Large intestine (tissue), 3 donors: ENCODE measurements around the gene ARHGAP26. TPM values are rescaled to one million over a fixed set of nuclear protein-coding genes. Genes with fewer than 3 reads are reported as not detected.
"Not testable (repeated sequence)": the region's sequence is repeated elsewhere in the genome, so short reads cannot be mapped to it uniquely, and the experiment has no call there.

Experiments used
- DNase-seq, 2 donors: peaks; one replicate each; pipeline versions ENCODE4 v3.0.0 to v3.0.0-alpha.2; 2013
- H3K27ac ChIP-seq: one replicate; pipeline ENCODE4 v1.5.1; 2013; ENCODE audit warnings: low read length
- H3K27me3 ChIP-seq: 2 replicates; pipeline ENCODE4 v1.6.1; 2013; ENCODE audit warnings: low read length; ENCODE audit not compliant: control insufficient read depth, insufficient read depth
- H3K36me3 ChIP-seq: 2 replicates; pipeline ENCODE4 v1.6.1; 2013; ENCODE audit warnings: low read length; ENCODE audit not compliant: control insufficient read depth, insufficient read depth
- H3K4me1 ChIP-seq: one replicate; pipeline ENCODE4 v1.6.1; 2013; ENCODE audit warnings: low read length; ENCODE audit not compliant: control insufficient read depth, insufficient read depth
- H3K4me3 ChIP-seq: one replicate; pipeline ENCODE4 v1.5.1; 2013; ENCODE audit warnings: low read length
- H3K9me3 ChIP-seq: one replicate; pipeline ENCODE4 v1.6.1; 2013; ENCODE audit warnings: mild to moderate bottlenecking, low read depth, low read length, moderate library complexity; ENCODE audit not compliant: control insufficient read depth
- WGBS: methylation state at CpG from one replicate; pipeline ENCODE4 v1.1.5; 2013; ENCODE audit warnings: low lambda C conversion rate; ENCODE audit not compliant: insufficient coverage; 5-methylcytosine and 5-hydroxymethylcytosine counted together
- polyA plus RNA-seq: library from polyadenylated mRNA; unstranded; fragments of 120-200 nt; gene quantifications from one replicate; pipeline ENCODE4 v1.2.1, GENCODE V29; 2013

ARHGAP26 gene
- polyA plus RNA-seq, 1 donor = 31.8 TPM

- Histone ChIP-seq H3K4me3 (no peak overlapping the region), H3K36me3 (peaks cover 28% of the 10 kb centered on the region), H3K27ac (no peak overlapping the region), H3K27me3 (no peaks in the 10 kb centered on the region), H3K4me1 (peaks cover 8% of the 10 kb centered on the region), H3K9me3 (no peaks in the 10 kb centered on the region)
- no CpG with 5 or more reads among the region's 8 CpGs for WGBS
- DNase-seq = no peak
These were observed 144.9 kb downstream of the ARHGAP26 start for GRCh38 chr5:142915038-142915437.

DNA sequence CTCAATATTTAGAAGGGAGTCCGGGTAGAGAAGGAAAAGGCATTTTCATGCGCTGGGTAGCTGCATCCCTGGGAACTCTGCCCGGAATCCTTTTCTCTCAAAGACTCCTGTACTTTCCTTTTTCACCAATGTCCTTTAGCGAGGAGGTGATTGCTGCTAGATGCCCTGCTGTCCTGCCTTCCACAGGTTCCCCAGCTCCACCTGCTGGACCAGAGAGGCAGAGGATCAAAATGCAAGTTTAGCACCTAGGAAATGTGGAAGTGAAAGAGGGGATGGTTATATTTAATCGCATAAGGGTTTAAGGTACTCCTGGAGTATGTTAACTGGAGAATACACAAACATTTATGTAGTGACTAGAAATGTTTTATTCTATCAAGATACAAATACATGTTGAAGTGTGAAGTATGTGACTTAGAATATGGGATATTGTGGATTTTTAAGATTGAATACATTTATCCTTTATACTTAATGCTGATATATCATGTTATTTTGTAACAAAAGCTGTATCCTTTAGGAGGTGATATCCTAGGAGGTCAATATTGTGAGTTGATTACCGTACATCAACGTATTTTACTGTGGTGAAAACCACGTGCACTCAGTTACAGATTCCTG, 145.7 kb downstream of the ARHGAP26 start:
- H3K27ac ChIP-seq = no peak overlapping the region
- peaks cover 8% of the 10 kb centered on the region for H3K4me1 ChIP-seq
- DNase-seq = peak; percentile 31 to 45
- H3K27me3 ChIP-seq = no peaks in the 10 kb centered on the region
- H3K36me3 ChIP-seq = peaks cover 24% of the 10 kb centered on the region
- no peaks in the 10 kb centered on the region for H3K9me3 ChIP-seq
- WGBS = 38% methylated on average over 2 of the region's 8 CpGs
- H3K4me3 ChIP-seq = no peak overlapping the region

DNA sequence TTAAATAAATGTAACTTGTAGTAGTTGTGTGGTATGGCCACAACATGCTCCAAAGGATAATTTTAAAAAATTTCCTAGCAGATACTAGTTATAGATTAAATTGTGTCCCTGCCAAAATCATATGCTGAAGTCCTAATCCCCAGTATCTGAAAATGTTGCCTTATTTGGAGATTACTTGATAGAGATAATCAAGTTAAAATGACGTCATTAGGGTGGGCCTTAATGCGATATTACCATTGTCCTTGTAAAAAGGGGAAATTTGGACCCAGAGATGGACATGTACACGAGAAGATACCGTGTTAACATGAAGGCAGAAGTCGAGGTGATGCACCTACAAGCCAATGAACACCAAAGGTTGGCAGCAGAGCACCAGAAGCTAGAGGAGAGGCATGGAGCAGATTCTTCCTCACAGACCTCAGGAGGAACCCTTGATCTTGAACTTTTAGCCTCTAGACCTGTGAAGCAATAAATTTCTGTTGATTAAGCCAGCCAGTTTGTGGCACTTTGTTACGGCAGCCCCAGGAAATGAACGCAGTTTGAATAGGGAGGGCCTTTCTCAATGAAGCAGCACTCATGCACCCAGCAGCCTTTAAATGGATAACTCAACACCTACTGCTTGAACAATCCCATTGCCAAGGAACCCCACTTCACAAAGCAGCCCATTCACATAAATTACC, 148.9 kb downstream of the ARHGAP26 start:
- Histone ChIP-seq H3K4me1 (peaks cover 5% of the 10 kb centered on the region), H3K36me3 (peaks cover 10% of the 10 kb centered on the region), H3K27ac (no peak overlapping the region), H3K4me3 (no peak overlapping the region), H3K27me3 (no peaks in the 10 kb centered on the region), H3K9me3 (no peaks in the 10 kb centered on the region)
- 100% methylated on average over 1 of the region's 7 CpGs for WGBS
- peak in 1 of 2 donors; percentile 67 for DNase-seq

- no peaks in the 10 kb centered on the region for H3K27me3 ChIP-seq
- no peaks in the 10 kb centered on the region for H3K9me3 ChIP-seq
- DNase-seq = peak; percentile 45 to 81
- H3K36me3 ChIP-seq = peaks cover 3% of the 10 kb centered on the region
- H3K4me1 ChIP-seq = peaks cover 5% of the 10 kb centered on the region
- peak overlapping the region; percentile 54 for H3K27ac ChIP-seq
- no peak overlapping the region for H3K4me3 ChIP-seq
- WGBS = 60% methylated on average over 1 of the region's 3 CpGs
These were observed 150.9 kb downstream of the ARHGAP26 start for GRCh38 chr5:142920849-142921612.

DNA sequence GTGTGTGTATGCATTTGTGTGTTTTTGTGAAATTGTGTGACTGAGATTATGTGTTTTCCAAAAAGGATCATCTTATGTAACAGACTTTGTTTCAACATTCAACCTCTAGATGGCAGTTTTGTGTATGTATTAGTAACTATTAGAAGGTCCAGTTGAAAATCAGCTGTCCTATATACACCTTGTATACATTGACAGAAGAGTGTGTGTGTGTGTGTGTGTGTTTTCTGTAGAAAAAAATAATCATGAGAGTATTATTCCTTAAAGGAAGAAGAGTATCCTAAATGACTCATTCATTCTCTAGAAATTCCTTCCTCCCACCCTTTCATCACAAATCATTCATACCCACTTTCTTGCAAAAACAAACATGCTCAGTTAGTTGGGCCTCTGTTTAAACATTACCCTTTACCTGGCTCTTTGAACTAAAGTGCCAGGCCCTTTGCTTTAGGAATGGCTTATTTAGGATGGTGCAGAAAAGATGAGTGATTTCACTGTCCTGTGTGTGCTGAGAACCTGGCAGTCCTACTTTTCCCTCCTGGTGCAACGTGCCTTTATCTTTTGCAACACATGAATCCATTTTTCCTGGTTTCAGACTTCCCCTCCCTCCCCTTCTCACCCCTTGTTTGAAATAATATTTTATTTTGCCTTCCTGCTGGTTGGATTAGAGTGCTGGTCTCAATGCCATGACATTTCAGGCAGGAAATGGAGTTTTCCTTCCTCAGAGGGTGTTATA, 152.2 kb downstream of the ARHGAP26 start:
- Histone ChIP-seq H3K9me3 (no peaks in the 10 kb centered on the region), H3K27me3 (no peaks in the 10 kb centered on the region), H3K4me1 (peaks cover 5% of the 10 kb centered on the region), H3K27ac (no peak overlapping the region), H3K4me3 (no peak overlapping the region), H3K36me3 (peaks cover 2% of the 10 kb centered on the region)
- whole genome bisulfite sequencing = no CpG with 5 or more reads among the region's 1 CpG
- DNase-seq = peak in 1 of 2 donors; percentile 40

DNA sequence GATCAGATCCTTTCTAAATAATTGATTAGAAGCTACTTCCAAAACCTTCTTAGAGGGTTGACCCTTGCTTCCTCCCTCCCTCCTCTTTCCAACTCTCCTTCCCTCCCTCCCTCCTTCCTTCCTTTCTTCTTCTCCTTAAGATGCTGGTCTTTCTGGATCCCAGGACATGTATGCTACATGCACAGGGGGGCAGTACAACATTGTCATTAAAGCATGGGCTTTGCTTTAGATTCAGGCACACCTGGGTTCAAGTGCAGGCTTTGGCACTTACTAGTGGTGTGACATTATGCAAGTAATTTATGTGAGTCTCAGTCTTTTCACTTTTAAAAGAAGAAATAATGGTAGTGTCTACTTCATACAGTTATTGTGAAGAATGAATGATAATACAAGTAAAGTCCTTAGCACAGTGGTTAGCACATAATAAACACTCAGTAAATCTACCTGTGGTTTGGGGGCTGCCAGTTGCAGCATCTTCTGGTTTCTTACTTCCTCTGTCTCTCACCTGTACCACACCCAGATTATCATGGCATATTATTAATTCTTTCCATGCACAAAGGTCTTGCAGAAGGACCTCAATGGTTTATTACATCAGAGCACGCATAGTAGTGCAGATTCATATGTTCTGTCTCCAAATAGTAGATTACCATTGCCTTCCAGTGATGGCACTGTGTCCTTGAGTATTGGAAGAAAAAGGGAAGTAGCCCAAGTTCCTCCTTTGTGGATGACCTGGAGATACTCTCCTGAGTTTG, 154.1 kb downstream of the ARHGAP26 start:
- no peaks in the 10 kb centered on the region for H3K27me3 ChIP-seq
- peaks cover 3% of the 10 kb centered on the region for H3K36me3 ChIP-seq
- no CpG with 5 or more reads among the region's 1 CpG for WGBS
- no peak overlapping the region for H3K27ac ChIP-seq
- DNase-seq = no peak
- no peaks in the 10 kb centered on the region for H3K9me3 ChIP-seq
- no peak overlapping the region for H3K4me3 ChIP-seq
- H3K4me1 ChIP-seq = peaks cover 5% of the 10 kb centered on the region

GRCh38 chr5:142925795-142926194, 155.6 kb downstream of the ARHGAP26 start:
- DNase-seq = no peak

GRCh38 chr5:142926549-142926948, 156.4 kb downstream of the ARHGAP26 start:
- Histone ChIP-seq H3K36me3 (peaks cover 8% of the 10 kb centered on the region), H3K9me3 (no peaks in the 10 kb centered on the region), H3K4me1 (peaks cover 3% of the 10 kb centered on the region), H3K4me3 (no peak overlapping the region), H3K27me3 (no peaks in the 10 kb centered on the region), H3K27ac (no peak overlapping the region)
- 100% methylated on average over 1 of the region's 4 CpGs for WGBS
- no peak for DNase-seq

More at GRCh38 chr5:142925795-142926194, 155.6 kb downstream of the ARHGAP26 start:
- no CpG with 5 or more reads among the region's 3 CpGs for WGBS
- no peak overlapping the region for H3K4me3 ChIP-seq
- H3K27me3 ChIP-seq = no peaks in the 10 kb centered on the region
- H3K4me1 ChIP-seq = peaks cover 3% of the 10 kb centered on the region
- H3K36me3 ChIP-seq = peaks cover 8% of the 10 kb centered on the region
- no peak overlapping the region for H3K27ac ChIP-seq
- H3K9me3 ChIP-seq = no peaks in the 10 kb centered on the region

DNA sequence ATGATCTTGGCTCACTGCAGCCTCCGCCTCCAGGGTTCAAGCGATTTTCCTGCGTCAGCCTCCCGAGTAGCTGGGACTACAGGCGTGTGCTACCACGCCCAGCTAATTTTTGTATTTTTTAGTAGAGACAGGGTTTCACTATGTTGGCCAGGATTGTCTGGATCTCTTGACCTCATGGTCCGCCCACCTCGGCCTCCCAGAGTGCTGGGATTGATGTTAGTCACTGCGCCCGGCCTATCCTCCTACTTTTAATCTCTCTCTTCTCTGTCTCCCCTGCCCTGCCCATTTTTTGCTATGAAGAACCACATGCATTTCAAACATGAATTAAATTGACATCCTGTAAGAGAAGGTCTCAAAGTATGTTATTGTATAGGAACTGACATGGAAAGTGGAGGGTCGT, 158.8 kb downstream of the ARHGAP26 start:
- WGBS = 83% methylated on average over 1 of the region's 11 CpGs
- not testable (repeated sequence) for H3K27ac ChIP-seq, H3K4me1 ChIP-seq, DNase-seq, H3K4me3 ChIP-seq, H3K27me3 ChIP-seq, H3K9me3 ChIP-seq
- peaks cover 18% of the 10 kb centered on the region for H3K36me3 ChIP-seq
